Stimulated activated naive B cell treated with anti-CD40 and anti-IgM and Interleukin-4, amounts not matched to agents 10 μg/mL and 1 μg/mL and 100 μg/mL, for 72 hours (primary cell): ENCODE measurements around the gene LRRC75A.
"Not testable (repeated sequence)": the region's sequence is repeated elsewhere in the genome, so short reads cannot be mapped to it uniquely, and the experiment has no call there.

Experiments
- ATAC-seq, 2 donors: fragments of 150-1000 bp; cut with Tn5 transposase; replicated peaks; 2 replicates each; pipeline ENCODE4 v1.10.0; 2021; ENCODE audit warnings: moderate library complexity in 1 of 2
- DNase-seq: peaks from one replicate; pipeline ENCODE4 v3.0.0; 2021
- H3K27ac Mint-ChIP-seq: one replicate; pipeline ENCODE4 v1.8.0; 2022; ENCODE audit warnings: mild to moderate bottlenecking, mixed read lengths
- H3K27me3 Mint-ChIP-seq, 2 donors: one replicate each; pipeline ENCODE4 v1.8.0; 2022; ENCODE audit warnings: mixed read lengths in 2 of 2
- H3K36me3 Mint-ChIP-seq, 2 donors: one replicate each; pipeline ENCODE4 v1.8.0; 2022; ENCODE audit warnings: mixed read lengths in 2 of 2, mild to moderate bottlenecking in 1 of 2
- H3K4me1 Mint-ChIP-seq, 2 donors: one replicate each; pipeline ENCODE4 v1.8.0; 2022; ENCODE audit warnings: mixed read lengths in 2 of 2, mild to moderate bottlenecking in 1 of 2
- H3K4me3 Mint-ChIP-seq, 2 donors: one replicate each; pipeline ENCODE4 v1.8.0; 2022; ENCODE audit warnings: mild to moderate bottlenecking in 2 of 2, mixed read lengths in 2 of 2, moderate library complexity in 1 of 2
- H3K9me3 Mint-ChIP-seq, 2 donors: one replicate each; pipeline ENCODE4 v1.8.0; 2022; ENCODE audit warnings: mixed read lengths in 2 of 2, mild to moderate bottlenecking in 1 of 2

LRRC75A gene

DNA sequence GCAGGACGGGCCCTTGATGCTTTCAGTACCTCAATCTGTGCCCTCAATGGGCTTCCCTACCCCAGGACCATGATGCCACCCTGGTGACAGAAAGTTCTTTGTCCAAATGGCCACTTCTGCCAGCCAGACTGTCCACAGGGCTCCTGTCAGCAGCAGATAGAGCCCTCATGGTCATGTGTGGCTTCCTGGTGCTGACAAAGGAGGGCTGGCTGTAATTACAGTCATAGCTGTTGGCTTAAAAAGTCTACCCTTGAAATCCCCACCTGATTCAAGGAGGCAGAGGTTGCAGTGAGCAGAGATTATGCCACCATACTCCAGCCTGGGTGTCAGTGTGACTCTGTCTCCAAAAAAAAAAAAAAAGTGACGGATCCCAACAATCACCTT lies 73.3 kb downstream of the LRRC75A start:
- peak overlapping the region; percentile 45 to 60 for H3K4me3 Mint-ChIP-seq
- ATAC-seq = no peak
- peaks cover 41 to 64% of the 10 kb centered on the region in 2 donors for H3K36me3 Mint-ChIP-seq

DNA sequence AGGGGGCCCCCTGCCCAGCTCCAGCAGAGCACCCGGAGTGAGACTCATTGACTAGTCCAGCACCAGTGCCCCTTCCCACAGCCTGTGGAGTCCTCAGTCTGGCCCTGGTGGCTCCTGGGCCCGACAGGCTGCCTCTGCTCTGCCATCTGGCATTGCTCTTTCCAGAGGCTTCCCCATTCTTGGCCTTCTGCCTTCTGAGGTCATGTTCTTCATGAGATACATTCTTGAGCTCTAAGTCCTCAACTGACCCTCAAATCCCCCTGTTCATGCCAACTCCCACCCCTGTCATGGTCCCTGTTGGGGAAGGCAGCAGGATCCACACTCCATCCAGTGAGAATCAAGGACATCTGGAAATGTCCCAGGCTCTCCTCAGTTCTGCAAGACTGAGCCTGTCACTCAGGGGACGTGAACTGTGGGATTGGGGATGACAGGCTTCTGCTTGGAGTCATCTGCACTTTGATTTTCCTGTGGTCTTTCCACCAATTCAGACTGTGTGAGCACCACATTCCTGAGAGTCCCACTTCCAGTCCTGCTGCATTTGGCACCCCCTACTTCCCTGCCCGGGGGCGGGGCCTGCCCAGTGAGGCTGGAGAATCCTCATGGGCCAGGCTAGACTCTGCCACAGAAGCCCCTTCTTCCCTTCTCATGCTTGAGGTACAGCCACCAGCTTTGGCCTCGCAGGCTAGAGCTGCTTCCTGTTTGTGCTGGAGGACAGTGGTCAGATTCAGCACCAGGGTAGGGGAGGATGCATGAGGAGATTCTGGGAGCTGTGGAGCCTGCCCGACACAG lies 73.9 kb downstream of the LRRC75A start:
- peaks cover 29 to 54% of the 10 kb centered on the region in 2 donors for H3K4me1 Mint-ChIP-seq
- peak overlapping the region; percentile 87 for H3K27ac Mint-ChIP-seq
- H3K9me3 Mint-ChIP-seq = no peaks in the 10 kb centered on the region
- no peaks in the 10 kb centered on the region for H3K27me3 Mint-ChIP-seq
- no peak for DNase-seq
- ATAC-seq = no peak
- H3K4me3 Mint-ChIP-seq = peak overlapping the region; percentile 45 to 60
- peaks cover 42 to 65% of the 10 kb centered on the region in 2 donors for H3K36me3 Mint-ChIP-seq

More for the DNA sequence above, 73.3 kb downstream of the LRRC75A start:
- H3K4me1 Mint-ChIP-seq = peaks cover 28 to 54% of the 10 kb centered on the region in 2 donors
- H3K27ac Mint-ChIP-seq = peak overlapping the region; percentile 87
- H3K27me3 Mint-ChIP-seq = no peaks in the 10 kb centered on the region
- H3K9me3 Mint-ChIP-seq = no peaks in the 10 kb centered on the region
- DNase-seq = no peak

DNA sequence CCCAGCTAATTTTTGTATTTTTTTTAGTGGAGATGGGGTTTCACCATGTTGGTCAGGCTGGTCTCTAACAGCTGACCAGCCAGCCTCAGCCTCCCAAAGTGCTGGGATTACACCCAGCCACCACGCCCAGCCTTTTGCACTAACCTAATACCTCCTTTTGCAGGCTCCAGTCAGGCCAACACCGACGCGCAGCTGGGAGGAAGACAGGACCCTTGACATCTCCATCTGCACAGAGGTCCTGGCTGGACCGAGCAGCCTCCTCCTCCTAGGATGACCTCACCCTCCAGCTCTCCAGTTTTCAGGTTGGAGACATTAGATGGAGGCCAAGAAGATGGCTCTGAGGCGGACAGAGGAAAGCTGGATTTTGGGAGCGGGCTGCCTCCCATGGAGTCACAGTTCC lies 74.6 kb downstream of the LRRC75A start:
- H3K36me3 Mint-ChIP-seq = peaks cover 40 to 60% of the 10 kb centered on the region in 2 donors

DNA sequence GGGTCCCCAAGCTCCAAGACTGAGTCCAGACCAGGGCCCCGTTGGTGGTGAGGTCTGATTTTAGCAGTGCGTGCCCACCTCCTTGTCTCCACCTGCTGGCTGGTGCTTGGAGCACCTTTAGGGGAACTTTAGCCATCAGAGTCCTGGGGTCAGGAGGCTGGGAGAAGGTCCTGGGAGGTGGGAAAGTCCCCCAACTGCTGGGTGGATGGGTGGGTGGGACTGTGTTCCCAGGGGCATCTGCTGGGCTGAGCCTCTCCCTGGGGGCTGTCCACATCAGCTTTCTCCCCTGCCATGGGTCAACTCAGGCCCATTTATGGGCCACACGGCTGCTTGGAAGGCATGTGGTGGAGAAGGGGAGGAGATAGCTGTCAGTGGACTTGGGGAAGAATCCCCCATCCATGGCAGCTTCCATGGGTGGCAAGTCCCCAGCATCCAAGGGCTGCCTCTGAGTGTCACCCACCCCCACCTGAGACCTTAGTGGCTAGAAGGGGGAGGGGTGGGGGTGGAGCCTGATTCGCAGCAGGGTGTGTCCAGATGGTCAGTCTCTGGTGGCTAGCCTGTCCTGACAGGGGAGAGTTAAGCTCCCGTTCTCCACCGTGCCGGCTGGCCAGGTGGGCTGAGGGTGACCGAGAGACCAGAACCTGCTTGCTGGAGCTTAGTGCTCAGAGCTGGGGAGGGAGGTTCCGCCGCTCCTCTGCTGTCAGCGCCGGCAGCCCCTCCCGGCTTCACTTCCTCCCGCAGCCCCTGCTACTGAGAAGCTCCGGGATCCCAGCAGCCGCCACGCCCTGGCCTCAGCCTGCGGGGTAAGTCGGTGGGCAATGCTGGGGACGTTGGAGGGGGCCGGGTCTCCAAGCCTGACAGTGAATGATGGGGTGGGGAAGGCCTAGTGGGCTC lies 76.7 kb downstream of the LRRC75A start, which contains the start of gene TRPV2:
TRPV2 (plus strand) TSS at position 541 of the 894 bp plus-strand sequence. CDS start 2,098 bp downstream, outside the sequence.
- DNase-seq (peak; percentile 48), ATAC-seq (peak; percentile 43 to 54)
- Mint-ChIP-seq H3K9me3 (no peaks in the 10 kb centered on the region), H3K36me3 (peaks cover 30 to 49% of the 10 kb centered on the region in 2 donors), H3K4me3 (peak within 1 kb of the TSS; percentile 95 to 96), H3K27me3 (no peaks in the 10 kb centered on the region), H3K4me1 (peaks cover 31 to 48% of the 10 kb centered on the region in 2 donors), H3K27ac (peak within 1 kb of the TSS; percentile 99)

More for the DNA sequence above, 74.6 kb downstream of the LRRC75A start:
- DNase-seq = no peak
- Mint-ChIP-seq H3K27ac (peak overlapping the region; percentile 99), H3K27me3 (no peaks in the 10 kb centered on the region), H3K4me1 (peaks cover 31 to 54% of the 10 kb centered on the region in 2 donors), H3K4me3 (peak overlapping the region; percentile 95 to 96), H3K9me3 (no peaks in the 10 kb centered on the region)
- ATAC-seq = no peak

DNA sequence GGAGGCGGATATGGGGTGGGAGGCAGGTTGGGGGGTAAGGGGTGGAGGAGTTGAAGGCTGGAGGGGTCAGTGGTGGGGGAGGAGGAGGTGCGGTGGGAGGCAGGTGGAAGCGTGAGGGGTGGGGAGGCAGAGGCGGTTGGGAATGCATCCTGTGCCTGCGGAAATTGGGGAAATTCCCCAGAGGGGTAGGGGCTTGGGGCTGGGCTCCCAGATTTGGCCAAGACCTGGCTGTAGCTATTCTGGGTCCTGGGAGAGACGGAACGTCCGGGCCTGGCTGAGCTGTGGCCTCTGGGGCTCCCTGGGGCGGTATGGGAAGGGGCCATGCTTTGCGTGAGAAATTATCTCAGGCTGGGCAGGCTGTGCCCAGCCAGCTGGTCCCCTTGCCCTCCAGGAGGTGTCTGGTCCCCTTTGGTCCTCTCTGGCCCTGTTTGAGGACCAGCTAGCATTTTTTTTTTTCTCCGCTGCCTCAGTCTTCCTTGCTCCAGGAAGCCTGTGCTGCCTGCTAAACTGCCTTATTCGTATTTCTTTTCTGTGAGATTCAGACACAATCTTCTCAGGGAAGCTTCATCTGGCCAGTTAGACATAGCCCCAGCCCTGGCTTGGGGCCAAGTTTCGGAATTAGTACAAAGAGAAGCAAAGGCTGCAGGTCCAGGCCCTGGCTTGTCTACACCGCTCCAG lies 83.9 kb downstream of the LRRC75A start:
- Mint-ChIP-seq H3K27ac (peak overlapping the region; percentile 26), H3K27me3 (peaks cover 16 to 30% of the 10 kb centered on the region in 2 donors), H3K9me3 (no peaks in the 10 kb centered on the region), H3K36me3 (peaks cover under 1 to 2% of the 10 kb centered on the region in 2 donors), H3K4me3 (peak overlapping the region; percentile 15 to 50), H3K4me1 (peaks cover 11 to 16% of the 10 kb centered on the region in 2 donors)
- DNase-seq = peak; percentile 63
- peak; percentile 94 to 97 for ATAC-seq

DNA sequence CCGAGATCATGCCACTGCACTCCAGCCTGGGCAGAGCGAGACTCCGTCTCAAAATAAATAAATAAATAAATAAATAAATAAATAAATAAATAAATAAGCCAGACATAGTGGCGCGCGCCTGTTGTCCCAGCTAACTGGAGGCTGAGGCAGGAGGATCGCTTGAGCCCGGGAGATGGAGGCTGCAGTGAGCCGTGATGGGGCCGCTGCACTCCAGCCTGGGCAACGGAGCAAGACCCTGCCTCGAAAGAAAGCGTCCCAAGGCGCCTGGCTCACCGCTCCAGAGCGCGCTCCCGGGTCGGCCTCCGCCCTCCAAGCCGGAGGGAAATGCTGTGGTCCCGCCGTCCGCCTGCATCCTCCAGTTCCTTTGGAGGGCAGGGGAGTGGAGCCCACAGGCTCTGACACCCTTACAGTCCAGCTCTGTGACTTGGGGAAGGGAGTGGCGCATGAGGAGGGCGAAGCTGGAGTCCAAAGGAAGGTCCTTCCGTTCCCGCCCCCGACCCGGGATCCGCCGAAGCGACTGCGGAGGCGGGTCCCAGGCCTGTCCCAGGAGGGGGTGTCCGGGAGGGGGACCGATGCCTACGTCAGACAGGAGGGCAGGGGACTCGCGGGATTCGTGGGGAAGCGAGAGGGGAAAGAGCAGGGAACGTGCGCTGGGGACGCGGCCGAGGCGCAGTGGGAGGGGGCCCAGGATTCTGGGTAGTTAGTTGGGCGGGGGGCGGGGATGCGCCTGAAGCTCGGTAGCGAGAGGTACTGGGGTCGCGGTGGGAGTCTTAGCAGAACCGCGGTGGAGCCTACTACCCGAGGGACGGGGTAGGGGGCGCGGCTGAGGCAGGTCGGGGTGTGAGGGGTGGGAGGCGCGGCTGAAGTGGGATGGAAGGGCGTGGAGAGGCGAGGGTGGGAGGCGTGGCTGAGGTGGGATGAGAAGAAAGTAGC lies 85.0 kb downstream of the LRRC75A start:
- no peak overlapping the region for H3K27ac Mint-ChIP-seq
- H3K36me3 Mint-ChIP-seq = no peaks in the 10 kb centered on the region
- peaks cover 16 to 34% of the 10 kb centered on the region in 2 donors for H3K27me3 Mint-ChIP-seq
- H3K4me1 Mint-ChIP-seq = peaks cover 10 to 16% of the 10 kb centered on the region in 2 donors
- no peak for ATAC-seq
- peak overlapping the region; percentile 75 to 80 for H3K4me3 Mint-ChIP-seq
- no peak for DNase-seq
- no peaks in the 10 kb centered on the region for H3K9me3 Mint-ChIP-seq

DNA sequence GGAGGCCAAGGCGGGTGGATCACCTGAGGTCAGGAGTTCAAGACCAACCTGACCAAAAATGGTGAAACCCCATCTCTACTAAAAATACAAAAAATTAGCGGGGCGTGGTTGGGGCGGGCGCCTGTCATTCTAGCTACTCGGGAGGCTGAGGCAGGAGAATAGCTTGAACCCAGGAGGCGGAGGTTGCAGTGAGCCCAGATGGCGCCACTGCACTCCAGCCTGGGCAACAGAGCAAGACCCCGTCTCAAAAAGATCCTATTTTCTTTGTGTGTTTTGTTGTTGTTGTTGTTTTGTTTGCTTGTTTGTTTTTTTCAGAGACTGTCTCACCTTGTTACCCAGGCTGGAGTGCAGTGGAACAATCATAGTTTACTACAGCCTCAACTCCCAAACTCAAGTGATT lies 88.1 kb downstream of the LRRC75A start:
- Mint-ChIP-seq H3K4me1 (peaks cover 11 to 17% of the 10 kb centered on the region in 2 donors), H3K27me3 (peaks cover 18 to 41% of the 10 kb centered on the region in 2 donors)
- H3K36me3 Mint-ChIP-seq, ATAC-seq, H3K4me3 Mint-ChIP-seq, H3K27ac Mint-ChIP-seq, H3K9me3 Mint-ChIP-seq, DNase-seq: not testable (repeated sequence)

DNA sequence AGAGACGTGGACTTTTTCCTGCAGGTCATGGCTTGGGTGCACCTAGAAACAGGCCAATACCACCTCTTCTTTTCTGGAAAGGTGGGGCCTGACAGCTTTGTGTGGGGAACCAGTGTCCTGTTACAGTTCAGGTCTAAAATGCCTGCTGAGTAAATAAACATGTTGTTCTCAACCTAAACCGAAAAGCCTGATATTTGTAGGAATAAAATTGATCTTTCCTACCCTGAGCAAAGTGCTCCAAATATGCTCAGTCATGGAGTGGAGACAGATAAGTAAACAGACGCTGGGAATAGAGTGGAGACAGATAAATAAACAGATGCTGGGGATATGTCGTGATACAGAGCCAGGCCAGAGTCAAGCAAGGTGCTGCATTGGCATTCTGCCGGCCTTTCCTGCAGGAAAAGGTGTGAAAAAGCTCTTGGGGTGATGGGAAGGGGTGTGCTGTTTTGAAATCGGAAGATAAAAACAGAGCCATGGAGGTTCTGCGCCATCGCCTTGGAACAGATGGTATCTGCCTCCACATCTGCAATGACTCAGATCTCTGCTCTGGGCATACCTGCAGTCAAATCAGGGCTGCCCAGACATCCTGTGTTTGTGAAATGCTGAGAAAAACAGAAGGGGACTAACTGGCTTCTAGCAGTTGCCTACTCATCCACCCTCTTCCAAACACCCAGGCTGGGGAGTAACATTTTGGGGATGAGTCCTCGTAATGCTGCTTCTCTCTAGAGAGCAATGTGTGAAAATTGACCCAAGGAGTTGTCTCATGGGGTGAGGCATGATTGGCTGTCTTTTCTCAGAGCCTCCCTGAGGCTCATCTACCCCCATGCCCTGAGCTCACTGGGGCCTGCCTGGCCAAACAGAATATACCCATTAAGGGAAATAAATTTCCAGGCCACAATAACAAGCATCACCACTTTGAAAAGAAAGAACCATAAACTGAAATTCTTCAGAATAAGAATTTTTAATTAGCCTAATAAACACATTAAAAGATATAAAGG lies 93.4 kb downstream of the LRRC75A start:
- peak; percentile 85 to 95 for ATAC-seq
- no peak for DNase-seq
- Mint-ChIP-seq H3K27me3 (peaks cover 8 to 21% of the 10 kb centered on the region in 2 donors), H3K9me3 (no peaks in the 10 kb centered on the region), H3K4me3 (peak overlapping the region in 1 of 2 donors; percentile 11), H3K4me1 (peaks cover 7 to 10% of the 10 kb centered on the region in 2 donors), H3K36me3 (no peaks in the 10 kb centered on the region), H3K27ac (peak overlapping the region; percentile 89)

DNA sequence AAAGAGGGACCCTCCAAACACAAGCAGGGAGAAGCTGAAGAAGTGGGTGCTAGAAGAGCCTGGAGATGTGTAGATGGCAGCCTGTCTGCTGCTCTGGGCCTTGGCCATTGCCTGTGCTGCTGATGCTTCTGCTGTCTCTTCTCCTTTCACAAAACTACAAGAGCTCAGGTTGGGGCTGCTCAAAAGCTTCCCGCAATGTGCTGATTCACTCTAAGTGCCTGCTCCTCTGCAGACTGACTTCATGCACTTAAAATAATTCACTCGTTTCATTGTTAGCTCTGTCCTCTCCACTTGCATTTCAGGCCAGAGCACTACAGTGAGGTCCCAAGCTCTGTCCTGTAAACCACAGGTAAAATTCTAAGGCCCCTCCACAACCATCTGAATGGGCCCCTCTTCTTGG lies 95.3 kb downstream of the LRRC75A start:
- ATAC-seq = peak in 1 of 2 donors; percentile 14
- H3K4me1 Mint-ChIP-seq = not testable (repeated sequence)

DNA sequence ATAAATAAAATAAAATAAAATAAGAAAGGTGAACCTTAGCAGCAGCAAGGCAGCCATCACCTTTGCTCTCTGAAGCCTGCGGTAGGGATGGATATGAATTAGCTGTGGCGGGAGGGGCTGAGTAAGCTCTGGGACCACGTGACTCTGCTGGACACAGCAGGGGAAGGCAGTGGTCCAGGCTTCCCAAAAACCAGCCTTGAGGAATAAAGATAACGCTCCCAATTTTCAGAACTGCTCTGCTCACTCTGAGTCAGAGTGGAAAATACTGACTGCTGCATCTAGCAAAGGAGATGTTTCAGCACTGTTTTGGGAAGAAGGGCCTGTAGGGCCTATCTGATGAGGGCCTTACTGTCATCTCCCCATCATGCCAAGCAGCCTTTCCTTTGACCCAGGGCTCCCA lies 96.1 kb downstream of the LRRC75A start:
- H3K4me1 Mint-ChIP-seq, DNase-seq, ATAC-seq, H3K4me3 Mint-ChIP-seq, H3K9me3 Mint-ChIP-seq, H3K36me3 Mint-ChIP-seq, H3K27ac Mint-ChIP-seq: not testable (repeated sequence)
- H3K27me3 Mint-ChIP-seq = peaks cover 8 to 12% of the 10 kb centered on the region in 2 donors

More for the DNA sequence above, 95.3 kb downstream of the LRRC75A start:
- not testable (repeated sequence) for H3K9me3 Mint-ChIP-seq, DNase-seq, H3K4me3 Mint-ChIP-seq, H3K36me3 Mint-ChIP-seq
- Mint-ChIP-seq H3K27me3 (peaks cover 8 to 13% of the 10 kb centered on the region in 2 donors), H3K27ac (peak overlapping the region; percentile 42)

DNA sequence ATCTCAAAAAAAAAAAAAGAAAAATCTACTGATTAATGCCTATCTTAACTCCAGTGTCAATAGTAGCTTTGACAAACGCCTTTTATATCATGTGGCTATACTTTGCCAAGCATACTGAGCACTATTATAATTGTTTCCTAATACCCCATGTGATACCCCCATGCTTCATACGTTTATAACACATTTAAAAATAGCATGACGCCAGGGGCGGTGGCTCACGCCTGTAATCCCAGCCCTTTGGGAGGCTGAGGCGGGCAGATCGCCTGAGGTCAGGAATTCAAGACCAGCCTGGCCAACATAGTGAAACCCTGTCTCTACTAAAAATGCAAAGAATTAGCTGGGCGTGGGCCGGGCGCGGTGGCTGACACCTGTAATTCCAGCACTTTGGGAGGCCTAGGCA lies 99.5 kb downstream of the LRRC75A start:
- not testable (repeated sequence) for H3K27me3 Mint-ChIP-seq, DNase-seq, H3K36me3 Mint-ChIP-seq, H3K9me3 Mint-ChIP-seq, H3K4me3 Mint-ChIP-seq, ATAC-seq, H3K4me1 Mint-ChIP-seq, H3K27ac Mint-ChIP-seq
